A204.1 (cell line): Measurements from ENCODE around the gene C2orf68.
A peak's percentile ranks its signal among the peaks of the same experiment; 100 is the strongest.
"Not testable (repeated sequence)": the region's sequence is repeated elsewhere in the genome, so short reads cannot be mapped to it uniquely, and the experiment has no call there.

Experiments
- FAIRE-seq: peaks from 2 replicates; lab custom pipeline; 2012; peaks lifted over from hg19 to GRCh38; lab: Jason Lieb, UNC

Gene C2orf68

GRCh38 chr2:85598594-85599340, 13.1 kb downstream of the C2orf68 start:
- FAIRE-seq: no peak

GRCh38 chr2:85597241-85597640, 14.6 kb downstream of the C2orf68 start:
- FAIRE-seq: no peak

- FAIRE-seq: no peak
Measured at GRCh38 chr2:85596486-85597143, 15.3 kb downstream of the C2orf68 start.

GRCh38 chr2:85596026-85596333, 15.9 kb downstream of the C2orf68 start:
- no peak for FAIRE-seq

- FAIRE-seq: peak; percentile 99
Measured at GRCh38 chr2:85595301-85596025, 16.4 kb downstream of the C2orf68 start, which contains the start of gene RNF181. RNF181 (plus strand) TSS chr2:85595745; CDS start chr2:85595764, 19 bp downstream.

- no peak for FAIRE-seq
Measured at GRCh38 chr2:85594715-85595300, 17.1 kb downstream of the C2orf68 start.

- FAIRE-seq: no peak
Measured at GRCh38 chr2:85593023-85593422, 18.8 kb downstream of the C2orf68 start.

- not testable (repeated sequence) for FAIRE-seq
Measured at GRCh38 chr2:85592299-85592698, 19.6 kb downstream of the C2orf68 start.

GRCh38 chr2:85591563-85591962, 20.3 kb downstream of the C2orf68 start:
- no peak for FAIRE-seq

GRCh38 chr2:85590950-85591349, 20.9 kb downstream of the C2orf68 start:
- FAIRE-seq: no peak

GRCh38 chr2:85589982-85590791, 21.7 kb downstream of the C2orf68 start:
- no peak for FAIRE-seq

- no peak for FAIRE-seq
Measured at GRCh38 chr2:85589181-85589580, 22.7 kb downstream of the C2orf68 start.

GRCh38 chr2:85588645-85589044, 23.2 kb downstream of the C2orf68 start:
- no peak for FAIRE-seq

- FAIRE-seq: no peak
Measured at GRCh38 chr2:85588236-85588635, 23.6 kb downstream of the C2orf68 start.

GRCh38 chr2:85585781-85586105, 26.1 kb downstream of the C2orf68 start:
- no peak for FAIRE-seq

- no peak for FAIRE-seq
Measured at GRCh38 chr2:85584857-85585780, 26.7 kb downstream of the C2orf68 start.

- no peak for FAIRE-seq
Measured at GRCh38 chr2:85584354-85584856, 27.5 kb downstream of the C2orf68 start, which contains the start of gene VAMP5. VAMP5 (plus strand) TSS chr2:85584431; CDS start chr2:85584491, 60 bp downstream.

GRCh38 chr2:85583667-85584353, 28.1 kb downstream of the C2orf68 start:
- FAIRE-seq: no peak

- no peak for FAIRE-seq
Measured at GRCh38 chr2:85582492-85582891, 29.4 kb downstream of the C2orf68 start.

- FAIRE-seq: no peak
Measured at GRCh38 chr2:85580206-85580605, 31.7 kb downstream of the C2orf68 start.
